HepG2 (cell line): ENCODE results near the gene L3MBTL3. TPM values are rescaled to one million over a fixed set of nuclear protein-coding genes. Genes with fewer than 3 reads are reported as not detected.

ENCODE experiments used
- FOXC1 ChIP-seq: sonication (generic); formaldehyde crosslinking; IDR thresholded peaks from 2 replicates; pipeline ENCODE4 v1.8.0; 2022; ENCODE audit warnings: mild to moderate bottlenecking, missing genetic modification reagents, borderline replicate concordance
- FOXJ3 ChIP-seq: sonication (generic); formaldehyde crosslinking; IDR thresholded peaks from 2 replicates; pipeline ENCODE4 v1.4.0; 2020; ENCODE audit warnings: missing genetic modification reagents, mild to moderate bottlenecking, borderline replicate concordance
- GTF3A ChIP-seq: sonication (generic); formaldehyde crosslinking; conservative IDR thresholded peaks from 2 replicates; pipeline ENCODE4 v1.4.0; 2020; ENCODE audit warnings: mild to moderate bottlenecking, missing genetic modification reagents
- HMG20A ChIP-seq: IDR thresholded peaks from 2 replicates; pipeline ENCODE4 v1.6.1; 2016; ENCODE audit warnings: borderline replicate concordance
- HNRNPLL ChIP-seq: fragments of 200-400 bp; formaldehyde crosslinking; IDR thresholded peaks from 2 replicates; pipeline ENCODE4 v1.6.1; 2017; ENCODE audit warnings: mild to moderate bottlenecking, low read depth, low read length; ENCODE audit not compliant: poor library complexity, severe bottlenecking
- KLF11 ChIP-seq: IDR thresholded peaks from 2 replicates; pipeline ENCODE4 v1.6.1; 2016; ENCODE audit warnings: missing compliant biosample characterization
- MTERF4 ChIP-seq: sonication (generic); formaldehyde crosslinking; IDR thresholded peaks from 2 replicates; pipeline ENCODE4 v1.8.0; 2023; ENCODE audit warnings: mild to moderate bottlenecking, missing genetic modification reagents
- MYPOP ChIP-seq: sonication (generic); formaldehyde crosslinking; IDR thresholded peaks from 2 replicates; pipeline ENCODE4 v1.8.1; 2023; ENCODE audit warnings: mild to moderate bottlenecking, moderate library complexity, missing genetic modification reagents
- MZF1 ChIP-seq: sonication (generic); formaldehyde crosslinking; IDR thresholded peaks from 2 replicates; pipeline ENCODE4 v1.8.1; 2023; ENCODE audit warnings: mild to moderate bottlenecking, missing genetic modification reagents, borderline replicate concordance
- PHF21A ChIP-seq: sonication (generic); formaldehyde crosslinking; IDR thresholded peaks from 2 replicates; pipeline ENCODE4 v1.5.0; 2020; ENCODE audit warnings: mild to moderate bottlenecking, missing genetic modification reagents
- PRMT3 ChIP-seq: sonication (generic); formaldehyde crosslinking; IDR thresholded peaks from 2 replicates; pipeline ENCODE4 v1.8.1; 2022; ENCODE audit warnings: low read depth, mild to moderate bottlenecking, moderate library complexity, missing genetic modification reagents, borderline replicate concordance
- PRPF4 ChIP-seq: fragments of 200-400 bp; formaldehyde crosslinking; IDR thresholded peaks from 2 replicates; pipeline ENCODE4 v1.6.1; 2016; ENCODE audit warnings: low read length, low read depth; ENCODE audit not compliant: poor library complexity, severe bottlenecking
- SNAI1 ChIP-seq: sonication (generic); formaldehyde crosslinking; IDR thresholded peaks from 2 replicates; pipeline ENCODE4 v1.5.0; 2020; ENCODE audit warnings: mild to moderate bottlenecking, missing genetic modification reagents, borderline replicate concordance
- SRSF1 ChIP-seq: fragments of 200-400 bp; formaldehyde crosslinking; optimal IDR thresholded peaks from 2 replicates; pipeline ENCODE3; 2017; ENCODE audit warnings: mild to moderate bottlenecking, low read depth, low read length, moderate library complexity
- TERF1 ChIP-seq: sonication (generic); formaldehyde crosslinking; IDR thresholded peaks from 2 replicates; pipeline ENCODE4 v1.8.0; 2022; ENCODE audit warnings: mild to moderate bottlenecking, missing genetic modification reagents, moderate library complexity
- TSC22D2 ChIP-seq: sonication (generic); formaldehyde crosslinking; IDR thresholded peaks from 2 replicates; pipeline ENCODE4 v1.5.1; 2020; ENCODE audit warnings: missing genetic modification reagents, mild to moderate bottlenecking, borderline replicate concordance
- ZNF282 ChIP-seq: fragments of 450-650 bp; IDR thresholded peaks from 2 replicates; pipeline ENCODE4 v1.6.1; 2018; ENCODE audit not compliant: partially characterized antibody
- ZNF687 ChIP-seq: sonication (generic); formaldehyde crosslinking; IDR thresholded peaks from 2 replicates; pipeline ENCODE4 v1.5.1; 2020; ENCODE audit warnings: mild to moderate bottlenecking, missing genetic modification reagents, moderate library complexity
- ZNF720 ChIP-seq: sonication (generic); formaldehyde crosslinking; IDR thresholded peaks from 2 replicates; pipeline ENCODE4 v1.4.0; 2020; ENCODE audit warnings: missing genetic modification reagents
- polyA plus RNA-seq, 8 experiments: library from polyadenylated mRNA; depleted of rRNA in 3 of 8; stranded (reverse) in 7 of 8; unstranded in 1 of 8; fragments of >200 nt; fragmentation: Illumina TruSeq in 4 of 8; extraction: Trizol in 4 of 8; gene quantifications; 2 replicates each; pipeline versions ENCODE4 v1.2.1 to v1.2.3, GENCODE V29; 2011 to 2016; ENCODE audit warnings: low read depth in 4 of 8, missing spikeins in 1 of 8, mixed read lengths in 1 of 8; ENCODE audit not compliant: insufficient read depth in 1 of 8
- total RNA-seq, 5 experiments: library from RNA; depleted of rRNA; stranded (reverse); fragments of >200 nt; fragmentation: Illumina TruSeq; extraction: Trizol; gene quantifications; 2 replicates each; pipeline ENCODE4 v1.2.3, GENCODE V29; 2016; ENCODE audit warnings: low read depth in 1 of 5

The L3MBTL3 gene
- total and polyA plus RNA-seq, 2 of the 13 experiments (the other 11 are each of a cell fraction or from before 2014, with no cell fraction given) = 1.5 to 2.5 TPM

- TF ChIP-seq FOXC1 (0 out of 2 replicates have a peak, but pooled peaks have one; percentile 14), TERF1 (CRISPR knock-in tag) (no peak), ZNF687 (CRISPR knock-in tag) (peak; percentile 65), PHF21A (CRISPR knock-in tag) (peak; percentile 62; the same call in 1 of the 2 replicates), HNRNPLL (peak; percentile 100), SRSF1 (peak; percentile 52), MZF1 (CRISPR knock-in tag) (no peak), ZNF282 (no peak), GTF3A (CRISPR knock-in tag) (no peak), SNAI1 (no peak), FOXJ3 (CRISPR knock-in tag) (0 out of 2 replicates have a peak, but pooled peaks have one; percentile 19), TSC22D2 (CRISPR knock-in tag) (peak; percentile 56; the same call in 1 of the 2 replicates), PRMT3 (no peak), KLF11 (CRISPR knock-in tag) (0 out of 2 replicates have a peak, but pooled peaks have one; percentile 40), ZNF720 (no peak), HMG20A (CRISPR knock-in tag) (no peak), MYPOP (peak; percentile 95), PRPF4 (no peak), MTERF4 (CRISPR knock-in tag) (no peak)
Measured at GRCh38 chr6:130018292-130018743, at the start of gene L3MBTL3 (continued).
